Thyroid gland (tissue), 4 donors: ENCODE data around the gene KANK3.
"Not testable (repeated sequence)": the region's sequence is repeated elsewhere in the genome, so short reads cannot be mapped to it uniquely, and the experiment has no call there.

Source experiments
- CTCF ChIP-seq, 6 experiments: fragments of 200-600 bp in 3 of 6; fragments of 450-650 bp in 3 of 6; sonication (generic) in 3 of 6; IDR thresholded peaks; one replicate each; pipeline ENCODE4 v1.5.1; 2016 to 2019; ENCODE audit warnings: antibody characterized with exemption in 6 of 6, mild to moderate bottlenecking in 2 of 6, inconsistent platforms in 1 of 6, moderate library complexity in 1 of 6
- POLR2A ChIP-seq, 2 donors: fragments of 450-650 bp; IDR thresholded peaks; one replicate each; pipeline ENCODE4 v1.6.1; 2017; ENCODE audit warnings: antibody characterized with exemption in 2 of 2, mild to moderate bottlenecking in 2 of 2, moderate library complexity in 1 of 2

- not testable (repeated sequence) for TF ChIP-seq CTCF, POLR2A (IDR thresholded peaks at IDR 0.05)
These were observed 24.2 kb downstream of the KANK3 start for GRCh38 chr19:8318835-8319234.
